VCaP (cell line): ENCODE results near the gene HBA1.
"Not testable (repeated sequence)": the region's sequence is repeated elsewhere in the genome, so short reads cannot be mapped to it uniquely, and the experiment has no call there.

Source experiments
- H3K27ac ChIP-seq: fragments of 450-650 bp; 2 replicates; pipeline ENCODE4 v1.5.1; 2017
- TF ChIP-seq, protein P1 (sequence below): fragments of 450-650 bp; conservative IDR thresholded peaks from 2 replicates; pipeline ENCODE4 v1.5.1; 2017; ENCODE audit warnings: mild to moderate bottlenecking, moderate library complexity

Gene HBA1

DNA sequence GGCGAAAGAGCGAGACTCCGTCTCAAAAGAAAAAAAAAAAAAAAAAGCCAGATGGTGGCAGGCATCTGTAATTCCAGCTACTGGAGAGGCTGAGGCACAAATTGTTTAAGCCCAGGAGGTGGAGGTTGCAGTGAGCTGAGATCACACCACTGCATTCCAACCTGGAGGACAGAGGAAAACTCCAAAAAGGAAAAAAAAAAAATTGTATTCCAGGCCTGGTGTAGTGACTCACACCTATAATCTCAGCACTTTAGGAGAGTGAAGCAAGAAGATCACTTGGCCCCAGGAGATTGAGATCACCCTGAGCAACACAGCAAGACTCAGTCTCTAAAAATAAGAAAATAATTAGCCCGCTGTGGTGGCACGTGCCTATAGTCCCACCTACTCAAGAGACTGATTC lies 23.9 kb downstream of the HBA1 start:
- no peak overlapping the region for H3K27ac ChIP-seq

DNA sequence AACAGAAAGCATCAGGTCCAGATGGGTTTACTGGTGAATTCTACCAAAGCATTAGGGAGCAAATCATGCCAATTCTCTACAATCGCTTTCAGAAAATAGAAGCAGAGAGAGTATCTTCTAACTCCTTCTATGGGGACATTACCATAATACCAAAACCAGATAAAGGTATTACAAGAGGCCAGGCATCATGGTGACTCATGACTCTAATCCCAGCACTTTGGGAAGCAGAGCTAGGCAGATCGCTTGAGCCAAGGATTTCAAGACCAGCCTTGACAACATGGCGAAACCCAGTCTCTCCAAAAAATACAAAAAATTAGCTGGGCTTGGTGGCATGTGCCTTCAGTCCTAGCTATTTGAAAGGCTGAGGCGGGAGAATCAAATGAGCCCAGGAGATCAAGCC lies 26.8 kb downstream of the HBA1 start:
- TF ChIP-seq, protein P1, sequence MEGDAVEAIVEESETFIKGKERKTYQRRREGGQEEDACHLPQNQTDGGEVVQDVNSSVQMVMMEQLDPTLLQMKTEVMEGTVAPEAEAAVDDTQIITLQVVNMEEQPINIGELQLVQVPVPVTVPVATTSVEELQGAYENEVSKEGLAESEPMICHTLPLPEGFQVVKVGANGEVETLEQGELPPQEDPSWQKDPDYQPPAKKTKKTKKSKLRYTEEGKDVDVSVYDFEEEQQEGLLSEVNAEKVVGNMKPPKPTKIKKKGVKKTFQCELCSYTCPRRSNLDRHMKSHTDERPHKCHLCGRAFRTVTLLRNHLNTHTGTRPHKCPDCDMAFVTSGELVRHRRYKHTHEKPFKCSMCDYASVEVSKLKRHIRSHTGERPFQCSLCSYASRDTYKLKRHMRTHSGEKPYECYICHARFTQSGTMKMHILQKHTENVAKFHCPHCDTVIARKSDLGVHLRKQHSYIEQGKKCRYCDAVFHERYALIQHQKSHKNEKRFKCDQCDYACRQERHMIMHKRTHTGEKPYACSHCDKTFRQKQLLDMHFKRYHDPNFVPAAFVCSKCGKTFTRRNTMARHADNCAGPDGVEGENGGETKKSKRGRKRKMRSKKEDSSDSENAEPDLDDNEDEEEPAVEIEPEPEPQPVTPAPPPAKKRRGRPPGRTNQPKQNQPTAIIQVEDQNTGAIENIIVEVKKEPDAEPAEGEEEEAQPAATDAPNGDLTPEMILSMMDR, result no peak
- no peak overlapping the region for H3K27ac ChIP-seq

More for the DNA sequence above, 23.9 kb downstream of the HBA1 start:
- TF ChIP-seq, protein P1, result no peak

DNA sequence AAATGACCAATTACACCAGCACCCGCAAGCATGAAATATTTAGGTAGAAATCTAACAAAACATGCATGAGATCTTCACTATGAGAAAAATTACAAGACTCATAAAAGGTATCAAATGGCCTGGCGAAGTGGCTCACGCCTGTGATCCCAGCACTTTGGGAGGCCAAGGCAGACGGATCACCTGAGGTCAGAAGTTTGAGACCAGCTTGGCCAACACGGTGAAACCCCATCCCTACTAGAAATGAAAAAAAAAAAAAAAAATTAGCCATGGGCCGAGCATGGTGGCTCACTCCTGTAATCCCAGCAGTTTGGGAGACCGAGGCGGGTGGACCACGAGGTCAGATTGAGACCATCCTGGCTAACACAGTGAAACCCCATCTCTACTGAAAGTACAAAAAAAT lies 27.6 kb downstream of the HBA1 start:
- not testable (repeated sequence) for H3K27ac ChIP-seq

- H3K27ac ChIP-seq, result not testable (repeated sequence)
Observed at GRCh38 chr16:209359-209758, 32.9 kb downstream of the HBA1 start.

GRCh38 chr16:211631-212180 lies 35.2 kb downstream of the HBA1 start:
- not testable (repeated sequence) for H3K27ac ChIP-seq

DNA sequence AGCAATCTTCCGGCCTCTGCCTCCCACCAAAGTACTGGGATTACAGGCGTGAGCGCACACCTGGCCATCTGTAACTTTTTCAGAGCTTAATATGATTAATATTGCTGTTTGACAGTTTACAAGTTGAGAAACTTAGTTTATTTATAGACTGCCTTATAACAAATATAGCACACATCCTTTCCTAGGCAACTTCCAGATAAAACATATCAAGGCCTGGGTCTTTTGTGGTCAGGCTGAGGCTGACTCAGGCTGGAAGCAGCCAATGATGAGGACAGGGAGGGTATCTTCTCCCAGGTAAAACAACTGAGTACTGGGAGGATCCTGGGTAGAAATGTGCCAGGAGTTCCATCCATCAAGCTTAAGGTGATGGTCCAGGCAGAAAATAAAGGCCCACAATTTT lies 36.5 kb downstream of the HBA1 start:
- no peak overlapping the region for H3K27ac ChIP-seq
- TF ChIP-seq, protein P1, result no peak

GRCh38 chr16:220021-220420 lies 43.5 kb downstream of the HBA1 start:
- H3K27ac ChIP-seq, result no peak overlapping the region
- TF ChIP-seq, protein P1, result no peak
